Measurements from ENCODE around the gene EPSTI1. TPM values are rescaled to one million over a fixed set of nuclear protein-coding genes. Genes with fewer than 3 reads are reported as not detected.

The EPSTI1 gene
- total RNA-seq, 2 experiments from 2014 or later: 8.4 to 9.7 TPM

- H3K9me3 Mint-ChIP-seq: no peaks in the 10 kb centered on the region
- CTCF ChIA-PET: interaction anchor here (1.1 kb wide), 1 partner anchor 265 kb away, joined by 3 read pairs; no protein-coding TSS in a partner anchor
- peaks cover 6% of the 10 kb centered on the region for H3K27me3 Mint-ChIP-seq
- intact Hi-C loops (cut with micrococcal nuclease): no loop called here
- H3K4me1 Mint-ChIP-seq (ENCODE audit: low read depth): no peaks in the 10 kb centered on the region
- H3K4me3 Mint-ChIP-seq: no peak overlapping the region
- TF ChIP-seq CTCF (IDR thresholded peaks at IDR 0.05): no peak
- H3K36me3 Mint-ChIP-seq (ENCODE audit: low read depth): no peaks in the 10 kb centered on the region
- no peak for ATAC-seq
- POLR2A ChIA-PET: no interaction called here
- DNase-seq: no peak
- no peak overlapping the region for H3K27ac Mint-ChIP-seq
Measured at GRCh38 chr13:42860485-42860884, 131.6 kb downstream of the EPSTI1 start.

- H3K4me3 Mint-ChIP-seq: no peak overlapping the region
- no peaks in the 10 kb centered on the region for H3K9me3 Mint-ChIP-seq
- DNase-seq (no peak), ATAC-seq (no peak)
- H3K27ac Mint-ChIP-seq: no peak overlapping the region
- ChIA-PET CTCF (no interaction called here), POLR2A (no interaction called here)
- intact Hi-C loops (cut with micrococcal nuclease): no loop called here
- H3K36me3 Mint-ChIP-seq (ENCODE audit: low read depth): no peaks in the 10 kb centered on the region
- H3K4me1 Mint-ChIP-seq (ENCODE audit: low read depth): no peaks in the 10 kb centered on the region
- peaks cover 7% of the 10 kb centered on the region for H3K27me3 Mint-ChIP-seq
- no peak for TF ChIP-seq CTCF (IDR thresholded peaks at IDR 0.05)
Measured at GRCh38 chr13:42859760-42860159, 132.3 kb downstream of the EPSTI1 start.

GRCh38 chr13:42855410-42855809, 136.6 kb downstream of the EPSTI1 start:
- ATAC-seq (no peak), DNase-seq (no peak)
- H3K36me3 Mint-ChIP-seq (ENCODE audit: low read depth): no peaks in the 10 kb centered on the region
- intact Hi-C loops (cut with micrococcal nuclease): no loop called here
- H3K9me3 Mint-ChIP-seq: no peaks in the 10 kb centered on the region
- TF ChIP-seq CTCF (IDR thresholded peaks at IDR 0.05): no peak
- peaks cover 2% of the 10 kb centered on the region for H3K27me3 Mint-ChIP-seq
- ChIA-PET POLR2A (no interaction called here), CTCF (no interaction called here)
- H3K4me3 Mint-ChIP-seq: no peak overlapping the region
- H3K27ac Mint-ChIP-seq: no peak overlapping the region
- no peaks in the 10 kb centered on the region for H3K4me1 Mint-ChIP-seq (ENCODE audit: low read depth)

- no peaks in the 10 kb centered on the region for H3K9me3 Mint-ChIP-seq
- no peak overlapping the region for H3K4me3 Mint-ChIP-seq
- ChIA-PET CTCF (interaction anchor here (1.3 kb wide), 1 partner anchor 18 kb away, joined by 4 read pairs; no protein-coding TSS in a partner anchor), POLR2A (no interaction called here)
- ATAC-seq: no peak
- no peaks in the 10 kb centered on the region for H3K4me1 Mint-ChIP-seq (ENCODE audit: low read depth)
- H3K27ac Mint-ChIP-seq: no peak overlapping the region
- DNase-seq: no peak
- no peaks in the 10 kb centered on the region for H3K36me3 Mint-ChIP-seq (ENCODE audit: low read depth)
- TF ChIP-seq CTCF (IDR thresholded peaks at IDR 0.05): no peak
- peaks cover 7% of the 10 kb centered on the region for H3K27me3 Mint-ChIP-seq
- intact Hi-C loops (cut with micrococcal nuclease): no loop called here
Measured at GRCh38 chr13:42852136-42852535, 139.9 kb downstream of the EPSTI1 start.

- Mint-ChIP-seq H3K4me3 (no peak overlapping the region), H3K27ac (no peak overlapping the region), H3K36me3 (ENCODE audit: low read depth) (no peaks in the 10 kb centered on the region), H3K4me1 (ENCODE audit: low read depth) (no peaks in the 10 kb centered on the region), H3K9me3 (no peaks in the 10 kb centered on the region), H3K27me3 (peaks cover 10% of the 10 kb centered on the region)
- intact Hi-C loops (cut with micrococcal nuclease): no loop called here
- TF ChIP-seq CTCF (IDR thresholded peaks at IDR 0.05): no peak
- CTCF ChIA-PET: interaction anchor here (0.7 kb wide), 1 partner anchor 254 kb away, joined by 4 read pairs; no protein-coding TSS in a partner anchor
- DNase-seq (no peak), ATAC-seq (no peak)
- POLR2A ChIA-PET: interaction anchor here (0.7 kb wide), 1 partner anchor 240 kb away, joined by 3 read pairs; no protein-coding TSS in a partner anchor
Measured at GRCh38 chr13:42849200-42849599, 142.8 kb downstream of the EPSTI1 start.
